G401 (cell line): ENCODE results near the gene ADGRV1. TPM values are rescaled to one million over a fixed set of nuclear protein-coding genes. Genes with fewer than 3 reads are reported as not detected.
"Not testable (repeated sequence)": the region's sequence is repeated elsewhere in the genome, so short reads cannot be mapped to it uniquely, and the experiment has no call there.

ENCODE experiments used
- DNase-seq: peaks from one replicate; pipeline ENCODE4 v3.0.0-alpha.2; 2015; ENCODE audit warnings: low spot score
- in situ Hi-C: cut with HindIII; loops from 2 replicates; pipeline ENCODE4 v1.10.0; 2016; ENCODE audit warnings: low sequenced_read_pairs, mixed read lengths
- total RNA-seq: library from RNA; depleted of rRNA; stranded (reverse); fragments of >200 nt; shearing (Covaris generic); gene quantifications from 2 replicates; pipeline ENCODE4 v1.2.3, GENCODE V29; 2014

Gene ADGRV1
- total RNA-seq, 1 experiment from 2014 or later, result not detected

- no peak for DNase-seq
- in situ Hi-C loops, result no loop called here
Measured at GRCh38 chr5:90940227-90940995, 381.8 kb downstream of the ADGRV1 start.

- no peak for DNase-seq
- in situ Hi-C loops, result no loop called here
Measured at GRCh38 chr5:90941002-90941720, 382.6 kb downstream of the ADGRV1 start.

GRCh38 chr5:90944116-90944515 lies 385.5 kb downstream of the ADGRV1 start:
- in situ Hi-C loops, result no loop called here
- no peak for DNase-seq

- no peak for DNase-seq
- in situ Hi-C loops, result no loop called here
Measured at GRCh38 chr5:90947667-90948066, 389.1 kb downstream of the ADGRV1 start.

- no peak for DNase-seq
- in situ Hi-C loops, result no loop called here
Measured at GRCh38 chr5:90948969-90949368, 390.4 kb downstream of the ADGRV1 start.

- in situ Hi-C loops, result no loop called here
- no peak for DNase-seq
Measured at GRCh38 chr5:90949469-90950358, 391.1 kb downstream of the ADGRV1 start.

GRCh38 chr5:90955001-90955635 lies 396.5 kb downstream of the ADGRV1 start:
- no peak for DNase-seq
- in situ Hi-C loops, result no loop called here

- in situ Hi-C loops, result no loop called here
- DNase-seq, result no peak
Measured at GRCh38 chr5:90956511-90957097, 398.0 kb downstream of the ADGRV1 start.

- no peak for DNase-seq
- in situ Hi-C loops, result no loop called here
Measured at GRCh38 chr5:90957906-90958305, 399.3 kb downstream of the ADGRV1 start.

GRCh38 chr5:90959262-90959661 lies 400.7 kb downstream of the ADGRV1 start:
- in situ Hi-C loops, result no loop called here

GRCh38 chr5:90962481-90962880 lies 403.9 kb downstream of the ADGRV1 start:
- no peak for DNase-seq
- in situ Hi-C loops, result no loop called here

More at GRCh38 chr5:90959262-90959661, 400.7 kb downstream of the ADGRV1 start:
- no peak for DNase-seq

GRCh38 chr5:90965110-90965685 lies 406.6 kb downstream of the ADGRV1 start:
- in situ Hi-C loops, result no loop called here
- DNase-seq, result no peak

- DNase-seq, result no peak
- in situ Hi-C loops, result no loop called here
Measured at GRCh38 chr5:90967443-90967842, 408.8 kb downstream of the ADGRV1 start.

GRCh38 chr5:90967851-90968250 lies 409.3 kb downstream of the ADGRV1 start:
- in situ Hi-C loops, result no loop called here
- DNase-seq, result no peak

GRCh38 chr5:90968319-90968718 lies 409.7 kb downstream of the ADGRV1 start:
- in situ Hi-C loops, result no loop called here

GRCh38 chr5:90969945-90970344 lies 411.3 kb downstream of the ADGRV1 start:
- in situ Hi-C loops, DNase-seq: not testable (repeated sequence)

More at GRCh38 chr5:90968319-90968718, 409.7 kb downstream of the ADGRV1 start:
- no peak for DNase-seq

GRCh38 chr5:90981177-90981576 lies 422.6 kb downstream of the ADGRV1 start:
- in situ Hi-C loops, result no loop called here
- no peak for DNase-seq

GRCh38 chr5:90981821-90982220 lies 423.2 kb downstream of the ADGRV1 start:
- in situ Hi-C loops, result no loop called here
- DNase-seq, result no peak
